Subcutaneous adipose tissue (tissue), 4 donors: ENCODE results near the gene TUBGCP4. TPM values are rescaled to one million over a fixed set of nuclear protein-coding genes. Genes with fewer than 3 reads are reported as not detected.

Experiments
- total RNA-seq, 4 donors: library from RNA; depleted of rRNA; stranded (reverse); fragments of >200 nt; gene quantifications; one replicate each; pipeline ENCODE4 v1.1.0, GENCODE V29; 2016
- TF ChIP-seq, protein P1 (sequence below): fragments of 450-650 bp; IDR thresholded peaks from one replicate; pipeline ENCODE4 v1.5.1; 2016; ENCODE audit warnings: low read depth, mild to moderate bottlenecking, control low read depth, antibody characterized with exemption, moderate library complexity

Gene TUBGCP4
- total RNA-seq, 4 donors from 2014 or later: 10.8 to 14.0 (median 12.1) TPM

GRCh38 chr15:43378601-43379000 is 7.7 kb downstream of the TUBGCP4 start:
- TF ChIP-seq, protein P1, sequence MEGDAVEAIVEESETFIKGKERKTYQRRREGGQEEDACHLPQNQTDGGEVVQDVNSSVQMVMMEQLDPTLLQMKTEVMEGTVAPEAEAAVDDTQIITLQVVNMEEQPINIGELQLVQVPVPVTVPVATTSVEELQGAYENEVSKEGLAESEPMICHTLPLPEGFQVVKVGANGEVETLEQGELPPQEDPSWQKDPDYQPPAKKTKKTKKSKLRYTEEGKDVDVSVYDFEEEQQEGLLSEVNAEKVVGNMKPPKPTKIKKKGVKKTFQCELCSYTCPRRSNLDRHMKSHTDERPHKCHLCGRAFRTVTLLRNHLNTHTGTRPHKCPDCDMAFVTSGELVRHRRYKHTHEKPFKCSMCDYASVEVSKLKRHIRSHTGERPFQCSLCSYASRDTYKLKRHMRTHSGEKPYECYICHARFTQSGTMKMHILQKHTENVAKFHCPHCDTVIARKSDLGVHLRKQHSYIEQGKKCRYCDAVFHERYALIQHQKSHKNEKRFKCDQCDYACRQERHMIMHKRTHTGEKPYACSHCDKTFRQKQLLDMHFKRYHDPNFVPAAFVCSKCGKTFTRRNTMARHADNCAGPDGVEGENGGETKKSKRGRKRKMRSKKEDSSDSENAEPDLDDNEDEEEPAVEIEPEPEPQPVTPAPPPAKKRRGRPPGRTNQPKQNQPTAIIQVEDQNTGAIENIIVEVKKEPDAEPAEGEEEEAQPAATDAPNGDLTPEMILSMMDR: no peak

GRCh38 chr15:43382310-43382709 is 11.4 kb downstream of the TUBGCP4 start:
- TF ChIP-seq, protein P1: no peak

- TF ChIP-seq, protein P1: no peak
Measured at GRCh38 chr15:43383070-43383469, 12.2 kb downstream of the TUBGCP4 start.

GRCh38 chr15:43390723-43391122 is 19.8 kb downstream of the TUBGCP4 start:
- TF ChIP-seq, protein P1: no peak

GRCh38 chr15:43402255-43402654 is 31.4 kb downstream of the TUBGCP4 start:
- TF ChIP-seq, protein P1: no peak

DNA sequence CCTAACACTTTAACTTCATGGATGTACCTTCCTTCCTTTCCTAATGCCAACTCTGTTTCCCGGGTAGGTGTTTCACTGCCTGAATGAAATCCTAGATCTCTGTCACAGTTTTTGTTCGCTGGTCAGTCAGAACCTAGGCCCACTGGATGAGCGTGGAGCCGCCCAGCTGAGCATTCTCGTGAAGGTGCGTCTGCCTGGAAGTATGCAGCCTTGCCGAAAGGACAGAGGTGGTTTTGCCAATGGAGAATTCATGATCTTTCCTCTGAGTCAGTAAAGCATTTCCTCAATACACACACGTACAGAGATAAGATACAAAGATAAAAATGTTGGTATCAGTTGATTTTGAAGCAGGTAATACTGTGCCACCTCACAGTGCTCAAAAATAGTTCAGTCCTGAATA is 32.7 kb downstream of the TUBGCP4 start:
- TF ChIP-seq, protein P1: no peak

GRCh38 chr15:43404130-43404529 is 33.2 kb downstream of the TUBGCP4 start:
- TF ChIP-seq, protein P1: no peak
